ENCODE measurements around the gene NEU1.

DNA sequence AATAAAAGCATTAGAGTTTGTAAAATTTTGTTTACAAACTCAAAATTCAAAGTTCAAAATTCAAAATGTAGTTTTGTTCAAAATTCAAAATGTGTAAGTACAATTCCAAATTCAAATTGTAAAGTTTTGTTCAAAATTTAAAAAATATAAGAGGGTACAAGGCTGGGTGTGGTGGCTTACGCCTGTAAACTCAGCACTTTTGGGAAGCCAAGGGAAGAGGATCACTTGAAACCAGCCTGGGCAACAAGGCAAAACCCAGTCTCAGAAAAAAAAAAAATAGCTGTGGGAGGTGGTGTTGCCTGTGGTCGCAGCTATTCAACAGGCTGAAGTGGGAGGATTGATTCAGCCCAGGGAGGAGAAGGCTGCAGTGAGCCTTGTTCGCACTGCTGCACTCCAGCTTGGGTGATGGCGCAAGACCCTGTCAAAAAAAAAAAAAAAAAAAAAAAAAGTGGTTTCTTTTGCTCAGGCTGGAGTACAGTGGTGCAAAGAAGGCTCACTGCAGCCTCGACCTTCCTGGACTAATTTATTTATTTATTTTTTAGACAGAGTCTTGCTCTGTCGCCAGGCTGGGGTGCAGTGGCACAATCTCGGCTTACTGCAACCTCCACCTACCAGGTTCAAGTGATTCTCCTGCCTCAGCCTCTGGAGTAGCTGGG is 44.7 kb upstream of the NEU1 start:
- TF ChIP-seq ZNF274 (IDR thresholded peaks at IDR 0.05; ENCODE audit: low read depth, low read length) (no peak), YY1 (IDR thresholded peaks at IDR 0.05; ENCODE audit: insufficient read depth, insufficient read length) (no peak), SUZ12 (IDR thresholded peaks at IDR 0.05; ENCODE audit: extremely low read depth, insufficient read depth, insufficient read length) (no peak)
